GM18519 (cell line): ENCODE data around the gene WDTC1.
"Not testable (repeated sequence)": the region's sequence is repeated elsewhere in the genome, so short reads cannot be mapped to it uniquely, and the experiment has no call there.

ENCODE experiments used
- ATAC-seq: cut with Tn5 transposase; IDR thresholded peaks from one replicate; pipeline ENCODE4 v1.9.1; 2021; ENCODE audit warnings: mild to moderate bottlenecking, moderate library complexity; ENCODE audit not compliant: unreplicated experiment, low FRiP score

WDTC1 gene, protein sequence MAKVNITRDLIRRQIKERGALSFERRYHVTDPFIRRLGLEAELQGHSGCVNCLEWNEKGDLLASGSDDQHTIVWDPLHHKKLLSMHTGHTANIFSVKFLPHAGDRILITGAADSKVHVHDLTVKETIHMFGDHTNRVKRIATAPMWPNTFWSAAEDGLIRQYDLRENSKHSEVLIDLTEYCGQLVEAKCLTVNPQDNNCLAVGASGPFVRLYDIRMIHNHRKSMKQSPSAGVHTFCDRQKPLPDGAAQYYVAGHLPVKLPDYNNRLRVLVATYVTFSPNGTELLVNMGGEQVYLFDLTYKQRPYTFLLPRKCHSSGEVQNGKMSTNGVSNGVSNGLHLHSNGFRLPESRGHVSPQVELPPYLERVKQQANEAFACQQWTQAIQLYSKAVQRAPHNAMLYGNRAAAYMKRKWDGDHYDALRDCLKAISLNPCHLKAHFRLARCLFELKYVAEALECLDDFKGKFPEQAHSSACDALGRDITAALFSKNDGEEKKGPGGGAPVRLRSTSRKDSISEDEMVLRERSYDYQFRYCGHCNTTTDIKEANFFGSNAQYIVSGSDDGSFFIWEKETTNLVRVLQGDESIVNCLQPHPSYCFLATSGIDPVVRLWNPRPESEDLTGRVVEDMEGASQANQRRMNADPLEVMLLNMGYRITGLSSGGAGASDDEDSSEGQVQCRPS

GRCh38 chr1:27234049-27234882, at the start of gene WDTC1:
Gene WDTC1, plus strand, starts transcription at chr1:27234632. Its CDS starts 26,423 bp downstream, at chr1:27261055.
- ATAC-seq, result peak; percentile 83

DNA sequence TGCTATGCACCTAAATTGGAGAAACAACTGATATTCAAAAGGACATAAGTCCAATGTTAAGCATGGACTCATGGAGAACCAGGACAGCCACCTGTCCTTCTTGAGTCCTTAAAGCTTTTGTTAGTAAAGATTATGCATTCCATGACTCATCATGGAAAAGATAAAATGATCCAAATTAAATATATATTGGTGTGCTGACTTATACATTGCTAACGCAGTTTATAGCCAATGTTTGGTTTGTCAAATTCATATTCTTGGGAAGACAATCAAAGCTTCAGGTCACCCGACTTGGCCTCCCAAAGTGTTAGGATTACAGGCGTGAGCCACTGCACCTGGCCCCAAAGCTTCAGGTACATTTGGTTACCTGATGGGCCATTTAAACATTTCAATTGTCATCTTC, 49.8 kb upstream of the WDTC1 start:
- not testable (repeated sequence) for ATAC-seq

DNA sequence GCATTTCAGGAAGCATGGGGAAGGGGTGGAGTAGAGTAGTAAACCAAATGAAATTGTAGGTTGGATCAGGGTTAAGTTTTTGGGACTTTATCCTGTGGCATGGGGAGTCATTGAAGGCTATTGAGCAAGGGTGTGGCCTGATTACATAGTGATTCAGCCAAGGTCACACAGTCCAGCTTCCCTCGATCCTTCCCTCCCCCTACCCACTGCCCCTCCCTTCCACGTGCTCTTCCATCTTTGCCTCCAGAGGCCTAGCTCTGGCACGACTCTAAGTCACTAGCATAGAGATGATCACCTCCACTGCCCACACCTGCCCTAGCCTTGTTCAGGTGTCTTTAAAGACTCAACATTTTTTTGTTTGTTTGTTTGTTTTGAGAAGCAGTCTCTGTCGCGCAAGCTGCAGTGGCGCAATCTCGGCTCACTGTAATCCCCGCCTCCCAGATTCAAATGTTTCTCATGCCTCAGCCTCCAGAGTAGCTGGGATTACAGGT, 42.3 kb upstream of the WDTC1 start:
- no peak for ATAC-seq

DNA sequence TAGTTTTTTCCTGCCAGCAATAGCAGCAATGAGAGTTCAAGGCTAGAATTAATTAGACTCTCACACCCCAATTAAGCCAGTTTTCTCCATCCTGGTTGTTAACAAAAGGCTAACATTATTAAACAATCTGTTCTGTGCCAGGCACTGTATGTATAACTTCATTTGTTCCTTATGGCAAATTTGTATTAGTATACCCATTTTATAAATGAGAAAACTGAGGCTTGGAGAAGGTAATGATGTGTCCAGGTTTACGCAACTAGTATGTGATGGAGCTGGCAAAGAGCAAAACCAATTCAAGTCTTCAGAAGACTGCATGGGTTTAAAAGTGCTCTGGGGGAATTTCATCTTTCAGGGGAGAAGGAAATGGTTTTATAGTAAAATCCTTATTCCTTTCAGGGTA, 41.2 kb upstream of the WDTC1 start:
- no peak for ATAC-seq

GRCh38 chr1:27201295-27201694, 33.1 kb upstream of the WDTC1 start:
- ATAC-seq, result no peak

- no peak for ATAC-seq
Observed at GRCh38 chr1:27203946-27204345, 30.5 kb upstream of the WDTC1 start.

- not testable (repeated sequence) for ATAC-seq
Observed at GRCh38 chr1:27207238-27207637, 27.2 kb upstream of the WDTC1 start.

DNA sequence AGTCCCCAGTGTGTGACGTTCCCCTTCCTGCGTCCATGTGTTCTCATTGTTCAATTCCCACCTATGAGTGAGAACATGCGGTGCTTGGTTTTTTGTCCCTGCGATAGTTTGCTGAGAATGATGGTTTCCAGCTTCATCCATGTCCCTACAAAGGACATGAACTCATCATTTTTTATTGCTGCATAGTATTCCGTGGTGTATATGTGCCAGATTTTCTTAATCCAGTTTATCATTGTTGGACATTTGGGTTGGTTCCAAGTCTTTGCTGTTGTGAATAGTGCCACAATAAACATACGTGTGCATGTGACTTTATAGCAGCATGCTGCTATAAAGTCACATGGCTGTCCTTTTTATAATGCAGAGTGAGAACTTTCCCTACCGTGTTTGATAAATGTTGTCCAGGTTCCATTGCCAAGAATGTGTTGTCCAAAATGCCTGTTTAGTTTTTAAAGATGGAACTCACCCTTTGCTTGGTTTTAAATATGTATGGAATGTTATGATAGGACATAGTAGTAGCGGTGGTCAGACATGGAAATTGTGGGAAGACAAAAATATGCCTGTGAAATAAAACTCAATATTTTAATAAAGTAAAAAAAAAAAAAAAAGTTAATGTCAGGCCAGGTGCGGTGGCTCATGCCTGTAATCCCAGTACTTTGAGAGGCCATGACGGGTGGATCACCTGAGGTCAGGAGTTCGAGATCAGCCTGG, 26.1 kb upstream of the WDTC1 start:
- not testable (repeated sequence) for ATAC-seq

DNA sequence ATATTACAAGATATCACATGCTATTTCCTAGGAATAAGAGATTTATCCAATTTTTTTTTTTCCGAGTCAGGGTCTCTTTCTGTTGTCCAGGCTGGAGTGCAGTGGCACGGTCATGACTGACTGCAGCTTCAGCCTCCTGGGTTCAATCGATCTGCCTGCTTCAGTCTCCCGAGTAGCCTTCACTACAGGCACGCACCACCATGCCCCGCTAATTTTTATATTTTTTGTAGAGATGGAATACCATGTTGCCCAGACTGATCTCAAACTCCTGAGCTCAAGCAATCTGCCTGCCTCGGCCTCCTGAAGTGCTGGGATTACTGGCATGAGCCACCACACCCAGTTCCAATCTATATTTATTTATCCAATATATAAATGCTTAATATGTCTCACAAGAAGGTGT, 18.0 kb upstream of the WDTC1 start:
- ATAC-seq, result no peak

- no peak for ATAC-seq
Observed at GRCh38 chr1:27217401-27217800, 17.0 kb upstream of the WDTC1 start.

DNA sequence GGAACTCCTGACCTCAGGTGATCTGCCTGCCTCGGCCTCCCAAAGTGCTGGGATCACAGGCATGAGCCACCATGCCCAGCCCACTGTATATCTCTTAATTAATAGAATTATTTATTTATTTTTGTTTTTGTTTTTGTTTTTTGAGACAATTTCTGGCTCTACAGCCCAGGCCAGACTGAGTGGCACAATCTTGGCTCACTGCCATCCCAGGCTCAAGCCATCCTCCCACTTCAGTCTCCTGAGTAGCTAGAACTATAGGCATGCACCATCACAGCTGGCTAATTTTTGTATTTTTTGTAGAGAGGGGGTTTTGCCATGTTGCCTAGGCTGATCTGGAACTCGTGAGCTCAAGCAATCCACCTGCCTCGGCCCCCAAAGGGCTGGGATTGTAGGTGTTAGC, 15.7 kb upstream of the WDTC1 start:
- no peak for ATAC-seq

DNA sequence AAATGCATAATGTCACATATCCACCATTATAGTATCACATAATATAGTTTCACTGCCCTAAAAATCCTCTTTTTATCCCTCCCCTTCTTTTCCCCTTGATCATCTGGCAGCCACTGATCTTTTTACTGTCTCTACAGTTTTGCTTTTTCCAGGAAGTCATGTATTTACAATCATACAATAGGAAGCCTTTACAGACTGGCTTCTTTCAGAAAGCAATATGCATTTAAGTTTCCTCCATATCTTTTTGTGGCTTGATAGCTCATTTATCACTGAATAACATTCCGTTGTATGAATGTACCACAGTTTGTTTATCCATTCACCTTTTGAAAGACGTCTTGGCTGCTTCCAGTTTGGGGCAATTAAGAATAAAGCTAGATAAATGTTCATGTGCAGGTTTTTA, 14.3 kb upstream of the WDTC1 start:
- no peak for ATAC-seq

DNA sequence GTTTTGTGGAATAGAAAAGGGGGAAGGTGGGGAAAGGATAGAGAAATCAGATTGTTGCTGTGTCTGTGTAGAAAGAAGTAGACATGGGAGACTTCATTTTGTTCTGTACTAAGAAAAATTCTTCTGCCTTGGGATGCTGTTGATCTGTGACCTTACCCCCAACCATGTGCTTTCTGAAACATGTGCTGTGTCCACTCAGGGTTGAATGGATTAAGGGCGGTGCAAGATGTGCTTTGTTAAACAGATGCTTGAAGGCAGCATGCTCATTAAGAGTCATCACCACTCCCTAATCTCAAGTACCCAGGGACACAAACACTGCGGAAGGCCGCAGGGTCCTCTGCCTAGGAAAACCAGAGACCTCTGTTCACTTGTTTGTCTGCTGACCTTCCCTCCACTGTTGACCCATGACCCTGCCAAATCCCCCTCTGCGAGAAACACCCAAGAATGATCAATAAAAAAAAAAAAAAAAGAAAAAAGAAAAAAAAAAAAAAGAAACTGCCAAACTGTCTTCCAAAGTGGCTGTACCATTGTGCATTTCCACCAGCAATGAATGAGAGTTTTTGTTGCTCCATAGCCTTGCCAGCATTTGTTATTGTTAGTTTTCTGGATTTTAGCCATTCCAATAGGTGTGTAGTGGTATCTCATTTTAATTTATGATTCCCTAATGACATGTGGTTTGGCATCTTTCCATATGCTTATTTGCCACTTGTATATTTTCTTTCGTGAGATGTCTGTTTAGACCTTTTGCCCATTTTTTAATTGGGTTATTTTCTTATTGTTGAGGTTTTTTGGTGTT, 13.5 kb upstream of the WDTC1 start:
- ATAC-seq, result not testable (repeated sequence)

DNA sequence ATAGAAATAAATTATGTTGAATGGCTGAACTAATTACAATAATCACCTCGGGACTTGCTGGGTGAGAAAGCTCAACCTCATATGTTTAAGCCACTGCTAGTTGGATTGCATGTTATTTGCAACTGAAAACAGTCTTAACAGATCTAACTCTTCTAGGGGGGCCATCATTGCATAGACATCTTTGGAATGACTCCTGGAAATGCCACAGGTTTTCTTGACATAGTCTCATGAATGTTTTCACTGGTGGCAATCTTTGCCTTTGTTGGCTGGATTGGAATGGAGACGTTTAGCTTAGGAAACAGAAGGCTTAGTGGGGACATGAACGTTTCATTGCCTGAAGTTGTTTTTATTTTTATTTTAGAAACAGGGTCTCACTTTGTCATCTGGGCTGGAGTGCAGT, 8.8 kb upstream of the WDTC1 start:
- ATAC-seq, result no peak

GRCh38 chr1:27227765-27228164, 6.7 kb upstream of the WDTC1 start:
- ATAC-seq, result no peak

DNA sequence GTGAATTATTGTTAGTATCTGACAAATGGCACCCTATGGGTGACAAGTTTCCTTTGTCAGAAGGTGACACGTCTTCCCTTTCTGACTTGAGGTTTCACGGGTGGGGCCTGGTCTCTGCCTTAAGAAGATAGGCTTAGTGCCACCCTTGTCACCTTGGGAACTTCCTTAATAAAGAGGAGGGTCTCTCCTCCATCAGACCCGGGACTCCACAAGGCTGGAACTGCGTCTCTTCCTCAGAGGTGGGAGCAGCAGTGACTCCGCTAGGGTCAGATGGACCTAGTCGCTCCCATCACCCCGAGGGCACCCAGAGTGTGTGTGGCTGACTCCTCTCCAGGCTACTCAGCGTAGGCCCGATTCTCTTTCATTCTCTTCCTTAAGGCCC, 774 bp upstream of the WDTC1 start:
- ATAC-seq, result no peak

DNA sequence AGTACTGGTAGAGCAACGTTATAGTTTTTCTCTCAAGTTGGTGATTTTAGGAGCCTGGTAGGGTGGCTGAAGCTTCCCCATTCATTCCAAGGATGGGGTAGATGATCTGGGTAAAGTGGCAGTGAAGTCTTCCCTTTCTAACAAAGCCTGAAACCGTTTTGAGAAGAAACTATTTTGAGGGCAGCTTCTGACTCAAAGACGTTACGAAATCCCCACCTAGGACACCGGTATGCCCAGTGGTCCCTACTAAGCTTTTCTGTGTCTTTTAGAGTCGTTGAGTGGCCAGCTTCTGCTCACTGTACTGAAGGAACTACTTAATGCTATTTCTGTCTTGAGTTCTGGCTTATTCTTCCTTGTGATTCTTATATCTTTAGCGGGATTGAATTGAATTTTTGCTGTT, 1.4 kb downstream of the WDTC1 start:
- ATAC-seq, result no peak

DNA sequence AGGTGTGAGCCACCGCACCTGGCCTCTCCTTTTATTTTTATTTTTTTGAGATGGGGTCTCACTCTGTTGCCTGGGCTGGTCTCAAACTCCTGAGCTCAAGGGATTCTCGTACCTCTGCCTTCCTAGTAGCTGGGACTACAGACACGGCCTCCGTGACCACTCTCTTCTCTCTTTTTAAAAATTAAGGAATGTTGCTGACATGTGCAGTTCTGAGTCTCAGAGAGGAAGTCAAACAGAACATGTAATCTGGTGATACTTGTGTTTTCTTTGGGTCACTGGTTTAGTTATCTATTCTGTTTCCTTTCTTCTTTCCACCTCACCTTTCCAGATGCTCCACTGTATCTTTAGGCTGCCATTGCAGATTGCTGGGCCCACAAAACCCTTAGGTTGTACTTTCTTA, 2.7 kb downstream of the WDTC1 start:
- ATAC-seq, result no peak

DNA sequence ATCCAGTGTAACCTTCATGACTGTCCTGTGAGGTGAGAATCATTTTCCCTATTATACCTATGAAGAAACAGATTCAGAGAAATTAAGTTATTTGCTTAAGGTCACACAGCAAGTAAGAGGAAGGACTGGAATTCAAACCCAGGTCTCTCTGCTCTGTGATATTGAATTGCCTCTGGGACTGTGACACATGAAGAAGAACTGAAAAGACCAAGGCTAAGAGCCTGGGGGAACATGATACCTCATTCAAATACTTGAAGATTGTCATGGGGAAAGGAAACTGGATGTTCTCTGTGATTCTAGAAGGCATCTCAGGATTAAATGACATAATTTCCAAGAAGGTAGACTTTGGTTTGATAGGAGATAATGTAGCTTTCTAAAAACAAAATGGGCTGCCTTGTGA, 3.6 kb downstream of the WDTC1 start:
- no peak for ATAC-seq

DNA sequence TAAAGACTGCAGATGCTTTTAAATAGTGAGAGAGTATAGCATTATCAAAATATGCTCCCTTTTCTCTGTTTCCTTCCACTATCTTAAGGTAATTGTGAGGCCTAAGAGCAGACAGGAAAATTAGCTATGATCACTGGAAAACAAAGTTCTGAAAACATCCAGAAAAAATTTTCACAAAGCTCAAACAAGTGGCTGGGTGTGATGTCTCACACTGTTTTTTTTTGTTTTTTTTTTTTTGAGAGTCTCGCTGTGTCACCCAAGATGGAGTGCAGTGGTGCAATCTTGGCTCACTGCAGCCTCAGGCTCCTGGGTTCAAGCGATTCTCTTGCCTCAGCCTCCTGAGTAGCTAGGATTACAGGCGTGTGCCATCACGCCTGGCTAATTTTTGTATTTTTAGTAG, 7.2 kb downstream of the WDTC1 start:
- no peak for ATAC-seq
